Glomerular endothelial cell (primary cell): ENCODE results near the gene MYO7B. TPM values are rescaled to one million over a fixed set of nuclear protein-coding genes. Genes with fewer than 3 reads are reported as not detected.
"Not testable (repeated sequence)": the region's sequence is repeated elsewhere in the genome, so short reads cannot be mapped to it uniquely, and the experiment has no call there.

Experiments
- DNase-seq: peaks from one replicate; pipeline ENCODE4 v3.0.0-alpha.2; 2011; ENCODE audit warnings: low read depth, low spot score; ENCODE audit errors: extremely low read depth
- total RNA-seq: library from RNA; depleted of rRNA; stranded (reverse); fragments of >200 nt; gene quantifications from 2 replicates; pipeline ENCODE4 v1.2.3, GENCODE V29; 2015

The MYO7B gene
- total RNA-seq, 1 donor from 2014 or later = 1.2 TPM

DNA sequence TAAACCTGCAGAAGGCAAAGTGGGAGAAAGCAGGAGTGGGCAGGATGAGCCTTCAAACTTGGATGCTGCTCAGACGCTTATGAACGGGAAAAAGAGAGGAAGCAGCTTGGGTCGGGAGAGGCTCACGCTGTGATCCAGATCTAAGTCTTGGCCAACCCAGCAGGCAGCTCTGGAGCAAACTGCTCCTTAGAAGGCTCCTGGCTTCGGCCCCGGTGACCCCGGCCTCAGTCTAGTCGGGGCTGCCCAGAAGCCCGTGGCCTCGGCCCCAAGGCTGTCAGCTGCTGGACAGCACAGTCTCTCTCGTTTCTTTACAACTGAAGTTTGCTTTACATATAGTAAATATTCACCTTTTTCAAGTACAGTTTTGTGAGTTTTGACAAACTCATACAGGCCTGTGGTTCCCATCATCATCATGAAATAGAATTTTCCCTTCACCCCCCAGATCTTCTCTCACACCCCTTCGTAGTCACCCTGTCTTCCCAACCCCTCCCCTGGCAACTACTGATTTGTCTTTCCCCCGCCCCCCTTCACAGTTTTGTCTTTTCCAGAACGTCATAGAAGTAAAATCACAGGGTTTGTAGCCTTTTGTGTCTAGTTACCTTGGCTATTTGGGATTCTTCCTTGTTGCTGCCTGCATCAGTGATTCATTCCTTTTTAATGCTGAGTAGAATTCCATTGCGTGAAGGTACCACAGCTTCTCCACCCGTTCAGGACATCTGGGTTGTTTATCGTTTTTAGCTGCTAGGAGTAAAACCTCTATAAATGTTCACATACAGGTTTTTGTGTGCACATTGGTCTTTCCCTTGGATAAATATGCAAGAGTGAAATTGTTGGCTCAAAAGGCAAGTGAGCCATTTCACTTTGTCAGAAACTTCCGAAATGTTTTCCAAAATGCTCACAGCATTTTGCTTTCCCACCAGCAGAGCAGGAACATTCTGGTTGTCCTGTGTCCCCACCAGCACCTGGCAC, 35.1 kb downstream of the MYO7B start:
- DNase-seq = no peak

DNA sequence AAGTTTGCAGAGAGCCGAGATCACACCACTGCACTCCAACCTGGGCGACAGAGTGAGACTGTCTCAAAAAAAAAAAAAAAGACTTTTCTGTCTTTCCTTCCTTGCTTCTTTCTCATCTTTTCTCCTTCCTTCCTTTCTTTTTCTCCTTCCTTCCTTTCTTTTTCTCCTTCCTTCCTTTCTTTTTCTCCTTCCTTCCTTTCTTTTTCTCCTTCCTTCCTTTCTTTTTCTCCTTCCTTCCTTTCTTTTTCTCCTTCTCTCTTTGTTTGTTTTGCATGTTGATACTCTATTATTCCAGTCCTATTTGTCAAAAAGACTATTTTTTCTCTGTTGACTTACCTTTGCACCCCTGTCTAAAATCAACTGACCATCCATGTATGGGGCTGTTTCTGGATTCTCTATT, 36.9 kb downstream of the MYO7B start:
- not testable (repeated sequence) for DNase-seq

DNA sequence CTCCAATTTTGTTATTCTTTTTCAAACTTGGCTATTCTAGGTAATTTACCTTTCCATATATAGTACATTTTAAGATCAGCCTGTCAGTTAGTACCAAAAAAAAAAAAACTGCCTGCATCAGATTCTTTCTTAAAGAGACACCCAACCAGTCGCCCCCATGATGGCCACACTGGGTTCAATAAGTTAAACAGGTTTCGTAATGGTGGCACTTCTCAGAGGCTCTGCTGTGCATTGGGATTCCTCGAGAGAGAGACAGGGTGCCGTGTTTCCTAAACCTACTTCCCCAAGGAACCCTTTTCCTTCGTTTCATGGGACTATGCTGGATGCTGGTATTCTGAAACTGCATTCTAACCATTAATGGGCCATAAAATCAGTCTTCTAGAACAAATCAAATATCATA, 37.4 kb downstream of the MYO7B start:
- no peak for DNase-seq

DNA sequence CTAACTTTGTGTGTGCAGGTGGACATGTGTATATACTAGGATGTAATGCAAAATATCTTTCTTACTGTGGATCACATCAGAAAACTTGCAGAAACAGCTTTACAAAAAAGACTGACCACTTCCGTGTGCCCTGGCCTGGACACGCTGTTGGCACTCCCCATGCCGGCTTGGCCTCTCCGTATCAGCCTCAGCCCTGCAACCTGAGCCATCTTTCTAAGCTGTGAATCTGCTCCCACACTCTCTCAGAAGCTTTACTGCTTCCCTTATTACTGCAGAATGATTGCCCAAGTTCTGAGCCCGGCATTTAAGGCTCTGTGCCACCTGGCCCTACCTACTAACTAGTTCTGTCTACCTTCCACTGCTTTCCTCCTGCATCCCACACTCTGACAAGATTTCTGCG, 37.8 kb downstream of the MYO7B start:
- no peak for DNase-seq

DNA sequence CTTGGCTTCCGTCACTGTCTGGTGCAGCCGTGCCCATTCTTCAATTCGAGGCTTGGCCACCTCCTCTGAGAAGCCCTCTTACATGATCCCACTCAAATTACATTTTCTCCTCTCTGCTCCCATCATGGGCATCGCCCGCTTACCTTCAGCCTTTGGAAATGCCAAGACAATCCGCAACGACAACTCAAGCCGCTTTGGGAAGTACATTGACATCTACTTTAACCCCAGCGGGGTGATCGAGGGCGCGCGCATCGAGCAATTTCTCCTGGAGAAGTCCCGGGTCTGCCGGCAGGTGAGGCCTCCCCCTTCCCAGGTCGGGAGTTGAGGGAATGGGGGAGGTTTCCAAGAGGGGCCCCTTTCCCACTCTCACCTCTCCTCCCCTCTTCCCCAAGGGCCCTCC, 38.3 kb downstream of the MYO7B start:
- DNase-seq = no peak

DNA sequence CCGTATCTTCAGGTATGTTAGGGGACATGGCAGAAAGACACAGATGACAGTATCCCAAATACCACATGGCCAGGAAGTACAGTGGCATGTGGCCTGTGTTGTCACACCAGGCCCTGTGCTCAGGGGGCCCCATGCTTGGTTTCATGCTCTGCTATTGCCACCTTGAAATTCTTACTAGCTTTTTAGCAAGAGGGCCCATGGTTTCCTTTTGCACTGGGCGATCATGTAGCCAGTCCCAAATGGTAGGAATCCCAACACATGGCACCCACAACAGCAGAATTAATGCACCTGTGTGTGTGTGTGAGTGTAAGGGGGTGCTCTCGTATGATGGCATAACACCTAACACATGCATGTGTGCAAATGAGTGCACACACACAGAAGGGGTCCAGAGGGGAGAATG, 39.2 kb downstream of the MYO7B start:
- DNase-seq = no peak

DNA sequence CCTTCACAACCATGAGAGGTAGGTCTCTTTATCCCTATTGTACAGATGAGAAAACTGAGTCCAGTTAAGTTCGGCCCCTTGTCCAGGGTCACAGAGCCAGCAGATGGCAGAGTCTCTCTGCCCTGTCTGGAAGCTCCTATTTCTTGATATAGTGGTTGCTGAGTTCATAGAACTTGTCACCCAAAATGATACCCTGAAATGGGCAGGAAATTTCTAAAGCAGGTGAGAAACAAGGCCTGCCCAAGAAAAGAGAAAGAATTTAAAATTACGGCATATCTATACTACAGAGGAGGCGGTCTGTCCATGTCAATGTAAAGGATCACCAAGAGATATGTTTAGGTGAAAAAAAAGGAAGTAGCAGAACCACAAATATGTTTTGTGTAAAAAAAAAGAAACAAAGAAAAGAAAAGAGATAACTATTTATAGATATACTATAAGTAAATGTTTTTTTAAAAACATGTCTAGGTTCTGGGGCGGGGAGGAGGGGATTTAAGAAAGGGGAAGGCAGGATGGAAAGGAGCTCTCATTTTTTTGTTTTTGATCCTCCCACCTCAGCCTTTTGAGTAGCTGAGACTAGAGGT, 39.8 kb downstream of the MYO7B start:
- DNase-seq = no peak

DNA sequence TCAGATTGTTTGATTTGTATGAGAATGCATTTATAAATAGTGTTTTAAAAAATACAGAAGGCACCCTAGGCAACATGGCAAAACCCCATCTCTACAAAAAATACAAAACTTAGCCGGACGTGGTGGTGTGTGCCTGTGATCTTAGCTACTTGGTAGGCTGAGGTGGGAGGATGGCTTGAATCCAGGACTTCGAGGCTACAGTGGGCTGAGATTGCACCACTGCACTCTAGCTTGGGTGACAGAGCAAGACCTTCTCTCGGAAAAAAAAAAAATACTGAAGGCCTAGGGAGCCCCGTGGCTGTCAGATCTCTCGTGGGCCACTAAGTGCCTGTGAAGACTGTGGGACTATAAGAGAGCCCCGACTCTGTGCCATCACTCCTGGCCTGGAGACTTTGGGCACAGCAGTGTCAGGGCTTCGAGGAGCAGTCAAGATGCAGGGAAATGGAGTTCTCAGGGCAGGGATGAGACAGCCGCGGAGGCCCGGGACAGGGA, 40.5 kb downstream of the MYO7B start:
- no peak for DNase-seq

DNA sequence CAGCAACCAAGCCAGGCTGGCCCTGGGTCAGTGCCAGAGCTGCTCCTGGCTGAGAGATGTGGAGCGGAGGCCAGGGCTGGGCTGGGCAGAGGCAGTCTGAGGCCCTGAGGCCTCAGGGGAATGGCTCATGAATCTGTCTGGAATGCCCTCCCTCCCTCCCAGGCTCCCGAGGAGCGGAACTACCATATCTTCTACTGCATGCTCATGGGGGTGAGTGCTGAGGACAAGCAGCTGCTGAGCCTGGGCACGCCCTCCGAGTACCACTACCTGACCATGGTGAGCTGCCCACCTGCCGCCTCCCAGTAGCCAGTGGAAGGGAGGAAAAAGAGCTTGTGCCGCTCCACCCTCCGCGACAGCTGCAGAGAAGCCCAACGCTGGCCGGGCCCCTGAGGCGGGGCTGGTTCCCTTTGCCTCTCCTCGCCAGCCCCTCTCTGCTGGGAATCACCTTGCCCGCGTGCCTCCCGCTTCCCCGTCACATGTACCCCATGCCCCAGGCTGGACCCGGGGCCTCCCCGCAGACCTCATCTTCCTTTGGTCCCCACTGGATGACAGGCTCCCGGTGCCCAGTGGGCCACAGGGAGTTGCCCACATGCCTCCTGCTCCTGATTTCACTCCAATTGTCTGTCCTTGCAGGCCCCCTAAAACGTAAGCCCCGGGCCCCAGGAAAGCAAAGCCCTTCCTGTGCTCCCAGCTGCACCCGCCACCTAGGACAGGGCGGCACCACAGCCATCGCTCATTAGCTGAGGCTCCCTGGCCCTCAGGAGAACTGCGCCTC, 41.1 kb downstream of the MYO7B start:
- DNase-seq = no peak

DNA sequence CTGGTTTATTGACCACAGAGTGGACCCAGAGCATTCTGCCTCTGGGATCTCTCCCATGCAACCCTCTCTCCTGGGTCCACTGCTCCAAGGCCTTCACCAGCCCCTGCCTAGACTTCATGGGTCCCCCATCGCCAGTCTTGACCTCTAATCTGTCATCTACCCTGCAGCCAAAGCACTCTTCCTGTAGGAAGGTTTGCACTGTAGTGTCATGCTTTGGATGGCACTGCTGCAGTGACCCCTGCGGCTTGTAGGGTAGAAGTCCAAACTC, 41.7 kb downstream of the MYO7B start:
- DNase-seq = no peak

DNA sequence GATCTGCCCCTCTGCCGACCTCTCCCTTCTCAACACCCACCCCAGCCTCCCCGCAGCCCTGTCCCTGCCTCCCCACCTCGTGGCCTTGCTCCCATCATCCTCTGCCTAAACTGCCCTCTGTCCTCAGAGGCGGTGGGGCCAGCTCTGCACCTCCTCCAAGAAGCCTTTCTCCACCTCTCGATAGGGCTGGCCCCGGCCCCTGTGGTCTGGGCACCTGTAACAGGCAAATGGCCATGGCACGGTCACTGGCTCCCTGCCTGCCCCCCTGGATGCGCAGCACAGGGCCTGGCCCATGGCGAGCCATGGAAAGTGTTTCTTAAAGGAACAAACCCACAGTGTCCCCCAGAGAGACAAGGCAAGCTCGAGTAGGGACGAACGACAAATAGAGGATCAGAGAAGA, 42.0 kb downstream of the MYO7B start:
- no peak for DNase-seq

DNA sequence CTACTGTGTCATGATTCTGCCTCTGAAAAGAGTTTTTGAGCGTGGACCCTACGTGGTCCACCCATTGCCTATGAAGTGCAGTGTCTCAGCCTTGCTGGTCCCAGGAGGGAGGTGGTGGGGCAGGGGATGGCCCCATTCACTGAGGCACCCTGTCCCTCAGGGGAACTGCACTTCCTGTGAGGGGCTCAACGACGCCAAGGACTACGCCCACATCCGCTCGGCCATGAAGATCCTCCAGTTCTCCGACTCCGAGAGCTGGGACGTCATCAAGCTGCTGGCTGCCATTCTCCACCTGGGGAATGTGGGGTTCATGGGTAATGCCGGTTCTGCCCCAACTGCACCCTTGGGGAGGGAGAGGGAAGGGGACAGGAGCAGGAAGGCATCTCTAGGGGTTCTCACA, 42.5 kb downstream of the MYO7B start:
- DNase-seq = no peak

DNA sequence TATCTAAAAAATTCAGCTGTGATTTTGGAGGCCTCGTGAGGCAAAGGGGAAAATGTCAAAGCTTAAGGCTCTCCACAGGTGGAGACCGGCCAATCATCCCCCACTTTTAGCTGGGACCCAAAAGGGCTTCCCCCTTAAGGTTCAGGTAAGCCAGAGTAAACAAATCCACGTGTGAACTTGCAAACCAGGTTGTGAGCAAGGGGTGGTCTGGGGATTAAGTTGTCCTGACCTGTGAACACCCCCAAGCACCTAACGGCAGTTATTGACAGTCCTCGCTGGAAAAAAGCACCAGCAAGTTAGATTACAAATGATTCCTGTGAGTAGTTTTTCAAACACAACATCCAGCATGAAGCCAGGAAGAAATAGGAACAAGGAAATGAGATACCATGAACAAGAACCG, 42.9 kb downstream of the MYO7B start:
- no peak for DNase-seq

DNA sequence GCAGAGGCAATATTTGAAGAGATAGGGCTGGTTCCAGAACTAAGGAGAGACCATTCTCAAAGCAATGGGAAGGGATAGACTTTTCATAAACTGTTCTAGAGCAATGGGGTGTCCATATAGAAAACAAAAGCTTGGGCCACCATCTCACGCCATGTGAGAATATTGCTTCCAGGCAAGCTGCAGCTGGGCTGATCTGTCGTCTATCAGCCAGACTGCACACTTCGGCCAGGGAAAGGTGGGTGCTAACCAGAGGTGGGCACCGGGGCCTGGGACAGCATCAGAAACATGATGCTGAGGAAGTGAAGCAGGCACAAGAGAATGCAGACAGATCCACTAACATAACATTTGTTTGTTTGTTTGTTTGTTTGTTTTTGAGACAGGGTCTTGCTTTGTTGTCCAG, 43.7 kb downstream of the MYO7B start:
- DNase-seq = no peak

DNA sequence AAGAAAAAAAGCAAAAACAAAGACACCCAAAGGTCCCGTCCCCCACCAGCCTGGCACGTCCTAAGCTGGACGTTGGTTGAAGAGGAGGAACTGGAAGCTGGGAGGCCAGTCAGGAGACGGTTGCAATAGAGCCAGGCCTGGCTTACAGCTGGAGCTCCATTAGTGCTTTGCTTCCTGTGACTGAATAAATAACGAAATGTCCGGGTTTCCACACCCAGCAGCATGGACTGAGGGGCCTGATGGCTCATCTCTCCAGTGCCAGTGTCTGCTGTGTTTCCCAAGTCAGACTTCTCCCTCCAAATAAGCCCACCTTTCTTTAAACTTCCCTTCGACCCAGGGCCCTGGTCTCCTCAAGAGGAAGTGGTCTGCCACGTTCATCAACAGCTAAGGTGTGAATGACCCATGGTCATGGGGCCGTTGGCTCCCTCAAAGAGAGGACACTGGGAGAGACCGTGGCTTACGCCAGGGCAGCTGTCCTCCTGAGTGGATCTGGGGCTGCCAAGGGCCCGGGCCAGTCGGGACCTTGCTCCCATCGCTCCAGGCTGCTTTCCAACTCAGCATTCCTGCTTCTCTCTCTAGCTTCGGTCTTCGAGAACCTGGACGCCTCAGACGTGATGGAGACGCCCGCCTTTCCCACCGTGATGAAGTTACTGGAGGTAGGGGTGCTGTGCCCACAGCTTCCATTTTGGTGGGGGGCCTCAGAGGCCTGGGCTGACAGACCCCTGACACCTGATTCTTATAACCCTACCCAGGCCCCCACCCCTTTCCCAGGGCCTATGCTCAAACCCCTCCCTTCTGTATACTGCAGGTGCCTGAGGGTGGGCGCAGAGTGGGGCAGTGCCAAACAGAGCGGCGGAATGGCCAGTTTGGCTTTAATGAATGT, 44.9 kb downstream of the MYO7B start:
- no peak for DNase-seq

DNA sequence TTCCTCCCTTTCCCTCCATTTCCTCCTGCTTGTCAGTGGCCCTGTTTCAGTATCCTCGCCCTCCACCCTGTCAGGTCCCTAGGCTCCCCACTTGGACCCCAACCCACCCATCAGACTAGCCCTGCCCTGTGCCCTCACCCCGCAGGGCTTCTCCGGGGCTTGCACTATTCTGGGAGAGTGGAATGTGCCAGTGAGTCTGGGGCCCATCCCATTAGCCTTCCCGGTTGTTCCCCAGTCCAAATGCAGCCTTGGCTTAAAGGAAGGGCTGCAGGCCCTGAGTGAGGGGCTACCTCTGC, 45.5 kb downstream of the MYO7B start:
- no peak for DNase-seq

DNA sequence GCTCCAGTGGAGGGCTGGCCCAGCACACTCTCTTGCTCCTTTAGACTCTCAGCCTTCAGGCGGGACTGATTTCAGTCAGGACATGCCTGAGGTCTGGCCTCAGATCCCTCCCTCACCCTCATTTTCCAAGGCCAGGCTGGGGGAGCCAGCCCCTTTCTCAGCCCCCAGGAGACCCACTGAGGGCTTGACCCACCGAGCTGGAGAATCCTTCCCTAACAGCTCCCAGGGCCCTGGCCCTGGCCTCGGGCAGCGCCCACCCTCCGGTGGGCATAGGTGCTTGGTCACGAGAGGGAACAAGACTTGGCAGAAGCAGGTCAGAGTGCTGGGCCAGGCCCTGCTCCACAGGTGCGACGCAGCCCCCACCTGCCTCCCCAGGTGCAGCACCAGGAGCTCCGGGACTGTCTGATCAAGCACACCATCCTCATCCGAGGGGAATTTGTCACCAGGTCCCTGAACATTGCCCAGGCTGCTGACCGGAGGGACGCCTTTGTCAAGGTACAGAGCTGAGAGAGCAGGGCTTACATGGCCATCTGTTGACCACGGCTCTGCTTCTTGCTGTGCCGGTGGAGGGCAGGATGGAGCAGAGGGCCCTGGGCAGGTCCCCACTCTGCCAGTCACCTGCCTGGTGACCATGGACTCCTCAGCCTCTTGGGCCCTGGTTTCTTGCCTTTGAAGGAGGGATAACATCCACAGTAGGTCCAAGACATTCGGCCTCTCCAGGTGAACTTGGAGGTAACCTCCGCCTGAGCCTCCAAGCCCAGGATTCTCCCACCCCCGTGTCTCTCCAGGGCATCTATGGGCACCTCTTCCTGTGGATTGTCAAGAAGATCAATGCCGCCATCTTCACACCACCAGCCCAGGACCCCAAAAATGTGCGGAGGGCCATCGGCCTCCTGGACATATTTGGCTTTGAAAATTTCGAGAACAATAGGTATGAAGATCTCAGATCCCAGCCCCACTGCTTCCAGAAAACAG, 46.3 kb downstream of the MYO7B start:
- no peak for DNase-seq

DNA sequence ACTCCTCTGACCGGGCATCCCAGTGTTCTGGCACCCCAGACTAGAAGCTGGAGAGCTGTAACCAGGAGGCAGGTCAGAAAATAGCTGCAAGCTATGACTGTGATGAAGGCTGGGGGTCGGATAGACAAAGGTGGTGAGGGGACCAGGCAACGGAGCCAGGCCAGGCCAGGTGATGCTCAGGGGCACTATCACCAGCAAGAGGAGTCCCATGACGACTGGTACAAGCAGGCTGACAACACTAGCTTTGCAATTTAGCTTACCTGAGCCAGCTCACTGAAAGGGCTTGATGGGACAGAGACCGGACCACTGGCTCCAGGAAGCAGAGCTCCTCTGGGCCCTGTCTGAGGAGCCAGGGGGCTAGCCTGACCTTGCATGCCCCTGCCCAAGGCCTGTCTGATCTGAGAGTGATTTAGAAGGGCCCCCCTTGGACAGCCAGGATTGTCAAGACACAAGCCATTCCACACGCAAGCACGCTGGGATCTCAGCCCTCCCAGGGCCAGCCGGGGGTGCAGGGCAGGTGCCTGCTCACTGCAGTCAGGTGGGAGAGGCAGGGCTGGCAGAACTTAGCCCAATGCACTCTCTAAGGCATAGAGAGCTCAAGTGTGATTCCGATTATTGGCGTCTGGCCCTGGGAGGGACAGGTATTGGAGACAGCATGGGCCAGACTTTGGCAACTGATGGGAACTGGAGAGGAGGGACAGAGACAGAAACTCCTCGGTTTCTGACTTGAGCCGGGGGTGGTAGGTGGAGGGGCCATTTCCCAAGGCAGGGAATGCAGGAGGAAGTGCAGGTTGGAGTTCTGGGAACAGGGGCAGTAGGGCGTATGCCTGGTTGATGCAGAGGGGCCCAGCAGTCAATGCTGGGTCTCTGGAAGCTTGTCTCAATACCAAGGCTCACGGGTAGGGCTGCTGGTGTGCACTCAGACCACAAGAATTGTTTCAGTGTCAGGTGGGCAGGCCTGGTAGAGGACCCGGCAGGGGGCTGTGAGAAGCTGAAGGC, 47.7 kb downstream of the MYO7B start:
- DNase-seq = no peak

DNA sequence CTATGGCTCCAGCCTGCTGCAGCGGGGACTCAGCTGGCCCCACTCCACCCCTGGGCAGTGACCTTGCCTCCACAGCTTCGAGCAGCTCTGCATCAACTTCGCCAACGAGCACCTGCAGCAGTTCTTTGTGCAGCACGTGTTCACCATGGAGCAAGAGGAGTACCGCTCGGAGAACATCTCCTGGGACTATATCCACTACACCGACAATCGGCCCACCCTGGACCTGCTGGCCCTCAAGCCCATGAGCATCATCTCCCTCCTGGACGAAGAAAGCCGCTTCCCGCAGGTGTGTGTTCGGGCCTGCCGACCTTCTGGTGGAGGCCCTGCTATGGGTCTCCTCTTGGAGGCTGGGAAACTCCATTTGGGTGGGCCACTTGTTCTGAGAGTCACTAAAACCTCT, 48.6 kb downstream of the MYO7B start:
- DNase-seq = no peak
